HepG2 (cell line): ENCODE data around the gene FAM3A. TPM values are rescaled to one million over a fixed set of nuclear protein-coding genes. Genes with fewer than 3 reads are reported as not detected.

Source experiments
- ATF6 ChIP-seq: sonication (generic); formaldehyde crosslinking; conservative IDR thresholded peaks from 2 replicates; pipeline ENCODE4 v1.4.0; 2020; ENCODE audit warnings: missing genetic modification reagents
- FOXK2 ChIP-seq: fragments of 450-650 bp; IDR thresholded peaks from 2 replicates; pipeline ENCODE4 v1.6.1; 2016
- GATAD2A ChIP-seq: IDR thresholded peaks from 2 replicates; pipeline ENCODE4 v1.6.1; 2016
- GTF3A ChIP-seq: sonication (generic); formaldehyde crosslinking; conservative IDR thresholded peaks from 2 replicates; pipeline ENCODE4 v1.4.0; 2020; ENCODE audit warnings: mild to moderate bottlenecking, missing genetic modification reagents
- KLF13 ChIP-seq: sonication (generic); formaldehyde crosslinking; IDR thresholded peaks from 2 replicates; pipeline ENCODE4 v1.4.0; 2020; ENCODE audit warnings: mild to moderate bottlenecking, missing genetic modification reagents
- PHF20 ChIP-seq: sonication (generic); formaldehyde crosslinking; IDR thresholded peaks from 2 replicates; pipeline ENCODE4 v1.5.0; 2020; ENCODE audit warnings: mild to moderate bottlenecking, missing genetic modification reagents
- RBFOX2 ChIP-seq: fragments of 200-400 bp; formaldehyde crosslinking; IDR thresholded peaks from 2 replicates; pipeline ENCODE4 v1.6.1; 2017; ENCODE audit warnings: low read depth, mild to moderate bottlenecking, low read length
- RBM22 ChIP-seq: fragments of 200-400 bp; formaldehyde crosslinking; optimal IDR thresholded peaks from 2 replicates; pipeline ENCODE3; 2017; ENCODE audit warnings: mild to moderate bottlenecking, low read length, moderate library complexity
- REXO4 ChIP-seq: sonication (generic); formaldehyde crosslinking; IDR thresholded peaks from 2 replicates; pipeline ENCODE4 v1.8.0; 2022; ENCODE audit warnings: missing genetic modification reagents, mild to moderate bottlenecking, borderline replicate concordance
- SMYD3 ChIP-seq: sonication (generic); formaldehyde crosslinking; IDR thresholded peaks from 2 replicates; pipeline ENCODE4 v1.8.1; 2023; ENCODE audit warnings: mild to moderate bottlenecking, missing genetic modification reagents
- SOX13 ChIP-seq, 3 experiments: fragments of 450-650 bp in 1 of 3; sonication (generic) in 1 of 3; formaldehyde crosslinking in 1 of 3; IDR thresholded peaks in 2 of 3; conservative IDR thresholded peaks in 1 of 3; 2 replicates each; pipeline versions ENCODE4 v1.5.0 to v1.6.1; 2016 to 2020; ENCODE audit warnings: antibody characterized with exemption in 1 of 3, mild to moderate bottlenecking in 1 of 3, missing compliant biosample characterization in 1 of 3, missing genetic modification reagents in 1 of 3, moderate library complexity in 1 of 3
- TBL1XR1 ChIP-seq: fragments of 150-350 bp; IDR thresholded peaks from 2 replicates; pipeline ENCODE4 v1.6.1; 2014; ENCODE audit warnings: borderline replicate concordance, low read length; ENCODE audit not compliant: partially characterized antibody
- TBP ChIP-seq: sonication (generic); formaldehyde crosslinking; IDR thresholded peaks from 2 replicates; pipeline ENCODE4 v1.5.0; 2020; ENCODE audit warnings: missing genetic modification reagents
- THRA ChIP-seq: sonication (generic); formaldehyde crosslinking; IDR thresholded peaks from 2 replicates; pipeline ENCODE4 v1.4.0; 2020; ENCODE audit warnings: missing genetic modification reagents, borderline replicate concordance
- TP53 ChIP-seq: sonication (generic); formaldehyde crosslinking; conservative IDR thresholded peaks from 2 replicates; pipeline ENCODE4 v1.4.0; 2020; ENCODE audit warnings: missing genetic modification reagents
- ZFP36 ChIP-seq: fragments of 150-350 bp; IDR thresholded peaks from 2 replicates; pipeline ENCODE4 v1.6.1; 2018; ENCODE audit warnings: borderline replicate concordance, low read length, low read depth; ENCODE audit not compliant: partially characterized antibody
- ZNF180 ChIP-seq: sonication (generic); formaldehyde crosslinking; IDR thresholded peaks from 2 replicates; pipeline ENCODE4 v1.4.0; 2020; ENCODE audit warnings: low read depth, missing genetic modification reagents, borderline replicate concordance
- ZNF230 ChIP-seq: sonication (generic); formaldehyde crosslinking; IDR thresholded peaks from 2 replicates; pipeline ENCODE4 v1.4.0; 2020; ENCODE audit warnings: mild to moderate bottlenecking, missing genetic modification reagents
- ZNF251 ChIP-seq: sonication (generic); formaldehyde crosslinking; IDR thresholded peaks from 2 replicates; pipeline ENCODE4 v1.9.0; 2021; ENCODE audit warnings: mild to moderate bottlenecking, missing genetic modification reagents
- ZNF326 ChIP-seq: sonication (generic); formaldehyde crosslinking; IDR thresholded peaks from 2 replicates; pipeline ENCODE4 v1.4.0; 2020; ENCODE audit warnings: missing genetic modification reagents, borderline replicate concordance
- ZNF354B ChIP-seq: sonication (generic); formaldehyde crosslinking; IDR thresholded peaks from 2 replicates; pipeline ENCODE4 v1.8.0; 2022; ENCODE audit warnings: mild to moderate bottlenecking, missing genetic modification reagents
- ZNF512B ChIP-seq: sonication (generic); formaldehyde crosslinking; IDR thresholded peaks from 2 replicates; pipeline ENCODE4 v1.5.1; 2020; ENCODE audit warnings: missing genetic modification reagents, mild to moderate bottlenecking, borderline replicate concordance
- ZNF550 ChIP-seq: sonication (generic); formaldehyde crosslinking; IDR thresholded peaks from 2 replicates; pipeline ENCODE4 v1.4.0; 2020; ENCODE audit warnings: mild to moderate bottlenecking, missing genetic modification reagents, borderline replicate concordance
- ZNF747 ChIP-seq: sonication (generic); formaldehyde crosslinking; IDR thresholded peaks from 2 replicates; pipeline ENCODE4 v1.8.1; 2023; ENCODE audit warnings: missing genetic modification reagents, mild to moderate bottlenecking, borderline replicate concordance
- polyA plus RNA-seq, 8 experiments: library from polyadenylated mRNA; depleted of rRNA in 3 of 8; stranded (reverse) in 7 of 8; unstranded in 1 of 8; fragments of >200 nt; fragmentation: Illumina TruSeq in 4 of 8; extraction: Trizol in 4 of 8; gene quantifications; 2 replicates each; pipeline versions ENCODE4 v1.2.1 to v1.2.3, GENCODE V29; 2011 to 2016; ENCODE audit warnings: low read depth in 4 of 8, missing spikeins in 1 of 8, mixed read lengths in 1 of 8; ENCODE audit not compliant: insufficient read depth in 1 of 8
- total RNA-seq, 5 experiments: library from RNA; depleted of rRNA; stranded (reverse); fragments of >200 nt; fragmentation: Illumina TruSeq; extraction: Trizol; gene quantifications; 2 replicates each; pipeline ENCODE4 v1.2.3, GENCODE V29; 2016; ENCODE audit warnings: low read depth in 1 of 5

The FAM3A gene
- total and polyA plus RNA-seq, 2 of the 13 experiments (the other 11 are each of a cell fraction or from before 2014, with no cell fraction given), result 11.2 to 22.7 TPM

GRCh38 chrX:154541896-154542722 lies 26.1 kb upstream of the FAM3A start (continued):
- TF ChIP-seq ZFP36 (no peak), REXO4 (no peak), FOXK2 (no peak), ZNF326 (CRISPR knock-in tag) (no peak), TBP (CRISPR knock-in tag) (no peak), TP53 (CRISPR knock-in tag) (0 out of 2 replicates have a peak, but pooled peaks have one; percentile 36), SMYD3 (CRISPR knock-in tag) (no peak), SOX13 (IDR thresholded peaks at IDR 0.05) (0 out of 2 replicates have a peak, but pooled peaks have one; percentile 37), SOX13 (CRISPR knock-in tag; conservative IDR thresholded peaks at IDR 0.05 in 1 of 2, IDR thresholded peaks at IDR 0.05 in 1 of 2) (peak in 1 of 2 experiments; percentile 51; a peak in 1 of 4 replicates), ATF6 (no peak), ZNF354B (CRISPR knock-in tag) (no peak), ZNF180 (CRISPR knock-in tag) (no peak), ZNF251 (CRISPR knock-in tag) (no peak), ZNF512B (CRISPR knock-in tag) (no peak), ZNF230 (peak; percentile 75; the same call in 1 of the 2 replicates), RBFOX2 (peak; percentile 13; the same call in 1 of the 2 replicates), ZNF747 (CRISPR knock-in tag) (no peak), GTF3A (no peak), PHF20 (CRISPR knock-in tag) (no peak), TBL1XR1 (no peak), KLF13 (CRISPR knock-in tag) (no peak), GATAD2A (peak; percentile 67), THRA (CRISPR knock-in tag) (0 out of 2 replicates have a peak, but pooled peaks have one; percentile 59), ZNF550 (CRISPR knock-in tag) (no peak), RBM22 (peak; percentile 36)
